Measurements from ENCODE around the gene FARS2.

- TF ChIP-seq POLR2AphosphoS5 (IDR thresholded peaks at IDR 0.05) (no peak), CTCF (IDR thresholded peaks at IDR 0.05) (no peak)
Observed at GRCh38 chr6:5302220-5302946, 41.1 kb downstream of the FARS2 start.
